Epithelial cell of proximal tubule (primary cell): ENCODE results near the gene TOLLIP. TPM values are rescaled to one million over a fixed set of nuclear protein-coding genes. Genes with fewer than 3 reads are reported as not detected.
"Not testable (repeated sequence)": the region's sequence is repeated elsewhere in the genome, so short reads cannot be mapped to it uniquely, and the experiment has no call there.

Experiments
- DNase-seq: peaks from one replicate; pipeline ENCODE4 v3.0.0-alpha.2; 2011; ENCODE audit warnings: low read depth
- H3K4me3 ChIP-seq: 2 replicates; pipeline ENCODE4 v1.5.1; 2011; ENCODE audit warnings: low read depth, mild to moderate bottlenecking, low read length
- CTCF ChIP-seq: conservative IDR thresholded peaks from 2 replicates; pipeline ENCODE4 v1.5.1; 2012; ENCODE audit warnings: low read depth, mild to moderate bottlenecking, low read length
- total RNA-seq: library from RNA; depleted of rRNA; stranded (reverse); fragments of >200 nt; gene quantifications from 2 replicates; pipeline ENCODE4 v1.2.3, GENCODE V29; 2015

Gene TOLLIP
- total RNA-seq, 1 donor from 2014 or later, result 22.0 TPM

GRCh38 chr11:1346669-1347390, 37.4 kb upstream of the TOLLIP start:
- H3K4me3 ChIP-seq, result no peak overlapping the region
- no peak for TF ChIP-seq CTCF
- DNase-seq, result no peak

GRCh38 chr11:1345737-1346513, 36.5 kb upstream of the TOLLIP start:
- DNase-seq, result no peak
- no peak for TF ChIP-seq CTCF
- H3K4me3 ChIP-seq, result no peak overlapping the region

GRCh38 chr11:1344056-1344635, 34.7 kb upstream of the TOLLIP start:
- H3K4me3 ChIP-seq, result no peak overlapping the region
- DNase-seq, result no peak
- no peak for TF ChIP-seq CTCF

GRCh38 chr11:1343391-1344055, 34.1 kb upstream of the TOLLIP start:
- H3K4me3 ChIP-seq, result no peak overlapping the region
- DNase-seq, result no peak
- TF ChIP-seq CTCF, result no peak

- H3K4me3 ChIP-seq, result no peak overlapping the region
- TF ChIP-seq CTCF, result no peak
These were observed 33.5 kb upstream of the TOLLIP start for GRCh38 chr11:1342946-1343345.

GRCh38 chr11:1341928-1342524, 32.6 kb upstream of the TOLLIP start:
- no peak for DNase-seq
- H3K4me3 ChIP-seq, result no peak overlapping the region
- no peak for TF ChIP-seq CTCF

More at GRCh38 chr11:1342946-1343345, 33.5 kb upstream of the TOLLIP start:
- DNase-seq, result no peak

GRCh38 chr11:1341226-1341625, 31.8 kb upstream of the TOLLIP start:
- not testable (repeated sequence) for H3K4me3 ChIP-seq, DNase-seq
